WTC11 (cell line): ENCODE data around the gene ARPC1A. TPM values are rescaled to one million over a fixed set of nuclear protein-coding genes. Genes with fewer than 3 reads are reported as not detected.

Experiments used
- ATAC-seq: fragments of 200-7000 bp; cut with Tn5 transposase; 2 replicates; pipeline ENCODE4 v1.10.0; 2021; ENCODE audit warnings: mild to moderate bottlenecking, moderate library complexity
- CTCF ChIA-PET: fragments of 300-600 bp; sonication (Branson Sonifier 250); formaldehyde crosslinking; loops from one replicate; lab custom pipeline; 2021; ENCODE audit warnings: antibody characterized with exemption; lab: Charles Lee
- POLR2A ChIA-PET: fragments of 350-600 bp; sonication (Branson Sonifier 250); formaldehyde crosslinking; loops from one replicate; lab custom pipeline; 2021; ENCODE audit warnings: antibody characterized with exemption; lab: Charles Lee
- DNase-seq: peaks from one replicate; pipeline ENCODE4 v3.0.0; 2021; ENCODE audit warnings: low spot score
- H3K27ac Mint-ChIP-seq: 2 replicates; pipeline ENCODE4 v1.8.0; 2021; ENCODE audit warnings: mixed read lengths
- H3K27me3 Mint-ChIP-seq: 2 replicates; pipeline ENCODE4 v1.8.0; 2021; ENCODE audit warnings: low read depth, mild to moderate bottlenecking, moderate library complexity, mixed read lengths
- H3K36me3 Mint-ChIP-seq: 2 replicates; pipeline ENCODE4 v1.8.0; 2021; ENCODE audit warnings: mixed read lengths
- H3K4me1 Mint-ChIP-seq: 2 replicates; pipeline ENCODE4 v1.8.0; 2022; ENCODE audit warnings: mixed read lengths
- H3K4me3 Mint-ChIP-seq: 2 replicates; pipeline ENCODE4 v1.8.0; 2021; ENCODE audit warnings: mild to moderate bottlenecking, moderate library complexity, mixed read lengths
- H3K9me3 Mint-ChIP-seq: 2 replicates; pipeline ENCODE4 v1.8.0; 2021; ENCODE audit warnings: mixed read lengths
- ERG ChIP-seq: fragments of 250-450 bp; sonication (Bioruptor Pico); IDR thresholded peaks from 2 replicates; pipeline ENCODE4 v1.8.0; 2021; ENCODE audit warnings: mild to moderate bottlenecking
- HMGXB4 ChIP-seq: sonication (generic); formaldehyde crosslinking; IDR thresholded peaks from 2 replicates; pipeline ENCODE4 v1.8.1; 2023; ENCODE audit warnings: mild to moderate bottlenecking, moderate library complexity, missing genetic modification reagents
- JAZF1 ChIP-seq: fragments of 250-450 bp; sonication (Bioruptor Pico); IDR thresholded peaks from 2 replicates; pipeline ENCODE4 v1.9.0; 2021; ENCODE audit warnings: moderate library complexity, mild to moderate bottlenecking, inconsistent platforms
- MAX ChIP-seq: sonication (generic); formaldehyde crosslinking; IDR thresholded peaks from 2 replicates; pipeline ENCODE4 v1.8.0; 2022; ENCODE audit warnings: mild to moderate bottlenecking, missing genetic modification reagents
- NFATC4 ChIP-seq: fragments of 250-450 bp; sonication (Bioruptor Pico); IDR thresholded peaks from 2 replicates; pipeline ENCODE4 v1.9.0; 2021; ENCODE audit warnings: mild to moderate bottlenecking
- NR3C1 ChIP-seq: sonication (generic); formaldehyde crosslinking; conservative IDR thresholded peaks from 2 replicates; pipeline ENCODE4 v1.8.1; 2023; ENCODE audit warnings: low read depth, mild to moderate bottlenecking, missing genetic modification reagents
- PRDM15 ChIP-seq: sonication (generic); formaldehyde crosslinking; IDR thresholded peaks from 2 replicates; pipeline ENCODE4 v1.8.0; 2022; ENCODE audit warnings: missing genetic modification reagents
- PREB ChIP-seq: sonication (generic); formaldehyde crosslinking; IDR thresholded peaks from 2 replicates; pipeline ENCODE4 v1.8.1; 2022; ENCODE audit warnings: mild to moderate bottlenecking, missing genetic modification reagents, moderate library complexity, borderline replicate concordance
- PRRX2 ChIP-seq: fragments of 250-450 bp; sonication (Bioruptor Pico); IDR thresholded peaks from 2 replicates; pipeline ENCODE4 v1.8.0; 2021; ENCODE audit warnings: mild to moderate bottlenecking
- SMAD4 ChIP-seq: sonication (generic); formaldehyde crosslinking; IDR thresholded peaks from 2 replicates; pipeline ENCODE4 v1.8.0; 2022; ENCODE audit warnings: mild to moderate bottlenecking, missing genetic modification reagents
- SOX15 ChIP-seq: fragments of 250-450 bp; sonication (Bioruptor Pico); IDR thresholded peaks from 2 replicates; pipeline ENCODE4 v1.9.0; 2021; ENCODE audit warnings: mild to moderate bottlenecking
- TCF7 ChIP-seq: sonication (generic); formaldehyde crosslinking; IDR thresholded peaks from 2 replicates; pipeline ENCODE4 v1.8.0; 2022; ENCODE audit warnings: mild to moderate bottlenecking, low read depth, missing genetic modification reagents, moderate library complexity
- TEAD4 ChIP-seq: sonication (generic); formaldehyde crosslinking; IDR thresholded peaks from 2 replicates; pipeline ENCODE4 v1.8.0; 2022; ENCODE audit warnings: mild to moderate bottlenecking, missing genetic modification reagents
- TP53 ChIP-seq: sonication (generic); formaldehyde crosslinking; IDR thresholded peaks from 2 replicates; pipeline ENCODE4 v1.8.1; 2023; ENCODE audit warnings: mild to moderate bottlenecking, missing genetic modification reagents
- ZNF138 ChIP-seq: sonication (generic); formaldehyde crosslinking; conservative IDR thresholded peaks from 2 replicates; pipeline ENCODE4 v1.8.1; 2022; ENCODE audit warnings: mild to moderate bottlenecking, moderate library complexity, missing genetic modification reagents
- ZNF425 ChIP-seq: fragments of 250-450 bp; sonication (Bioruptor Pico); conservative IDR thresholded peaks from 2 replicates; pipeline ENCODE4 v1.9.0; 2021; ENCODE audit warnings: mild to moderate bottlenecking
- ZNF671 ChIP-seq: fragments of 250-450 bp; sonication (Bioruptor Pico); IDR thresholded peaks from 2 replicates; pipeline ENCODE4 v1.8.0; 2021; ENCODE audit warnings: mild to moderate bottlenecking
- total RNA-seq: library from RNA; stranded (reverse); gene quantifications from 3 replicates; pipeline ENCODE4 v1.2.3, GENCODE V29; 2021
- TF ChIP-seq, protein P1 (sequence below): sonication (generic); formaldehyde crosslinking; IDR thresholded peaks from 2 replicates; pipeline ENCODE4 v1.8.0; 2022; ENCODE audit warnings: mild to moderate bottlenecking, missing genetic modification reagents
- TF ChIP-seq, protein P2 (sequence below): fragments of 250-450 bp; sonication (Bioruptor Pico); IDR thresholded peaks from 2 replicates; pipeline ENCODE4 v1.9.0; 2021; ENCODE audit warnings: mild to moderate bottlenecking

ARPC1A gene
- total RNA-seq, 1 experiment from 2014 or later = 149 TPM

GRCh38 chr7:99383791-99384370 is 58.2 kb downstream of the ARPC1A start (continued):
- TF ChIP-seq PREB (CRISPR knock-in tag) = no peak
- no peak for TF ChIP-seq ZNF425 (CRISPR knock-in tag)
- TF ChIP-seq, all 79 proteins: peak for 0

GRCh38 chr7:99384523-99384922 is 58.8 kb downstream of the ARPC1A start:
- ChIA-PET CTCF (no interaction called here), POLR2A (no interaction called here)
- no peak overlapping the region for H3K4me3 Mint-ChIP-seq
- no peak for DNase-seq
- ATAC-seq = no peak
- no peak for TF ChIP-seq TP53 (CRISPR knock-in tag)
- no peak for TF ChIP-seq NR3C1 (CRISPR knock-in tag)
- TF ChIP-seq MAX = no peak
- no peak for TF ChIP-seq PRDM15
- TF ChIP-seq NFATC4 (CRISPR knock-in tag) = no peak
- TF ChIP-seq ZNF138 (CRISPR knock-in tag) = no peak
- TF ChIP-seq HMGXB4 (CRISPR knock-in tag) = no peak
- TF ChIP-seq ZNF671 (CRISPR knock-in tag) = no peak
- TF ChIP-seq TEAD4 (CRISPR knock-in tag) = no peak
- no peak for TF ChIP-seq SMAD4 (CRISPR knock-in tag)
- TF ChIP-seq, protein P1, sequence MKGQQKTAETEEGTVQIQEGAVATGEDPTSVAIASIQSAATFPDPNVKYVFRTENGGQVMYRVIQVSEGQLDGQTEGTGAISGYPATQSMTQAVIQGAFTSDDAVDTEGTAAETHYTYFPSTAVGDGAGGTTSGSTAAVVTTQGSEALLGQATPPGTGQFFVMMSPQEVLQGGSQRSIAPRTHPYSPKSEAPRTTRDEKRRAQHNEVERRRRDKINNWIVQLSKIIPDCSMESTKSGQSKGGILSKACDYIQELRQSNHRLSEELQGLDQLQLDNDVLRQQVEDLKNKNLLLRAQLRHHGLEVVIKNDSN (CRISPR knock-in tag) = no peak
- TF ChIP-seq TCF7 (CRISPR knock-in tag) = no peak
- TF ChIP-seq JAZF1 (CRISPR knock-in tag) = no peak
- TF ChIP-seq, protein P2, sequence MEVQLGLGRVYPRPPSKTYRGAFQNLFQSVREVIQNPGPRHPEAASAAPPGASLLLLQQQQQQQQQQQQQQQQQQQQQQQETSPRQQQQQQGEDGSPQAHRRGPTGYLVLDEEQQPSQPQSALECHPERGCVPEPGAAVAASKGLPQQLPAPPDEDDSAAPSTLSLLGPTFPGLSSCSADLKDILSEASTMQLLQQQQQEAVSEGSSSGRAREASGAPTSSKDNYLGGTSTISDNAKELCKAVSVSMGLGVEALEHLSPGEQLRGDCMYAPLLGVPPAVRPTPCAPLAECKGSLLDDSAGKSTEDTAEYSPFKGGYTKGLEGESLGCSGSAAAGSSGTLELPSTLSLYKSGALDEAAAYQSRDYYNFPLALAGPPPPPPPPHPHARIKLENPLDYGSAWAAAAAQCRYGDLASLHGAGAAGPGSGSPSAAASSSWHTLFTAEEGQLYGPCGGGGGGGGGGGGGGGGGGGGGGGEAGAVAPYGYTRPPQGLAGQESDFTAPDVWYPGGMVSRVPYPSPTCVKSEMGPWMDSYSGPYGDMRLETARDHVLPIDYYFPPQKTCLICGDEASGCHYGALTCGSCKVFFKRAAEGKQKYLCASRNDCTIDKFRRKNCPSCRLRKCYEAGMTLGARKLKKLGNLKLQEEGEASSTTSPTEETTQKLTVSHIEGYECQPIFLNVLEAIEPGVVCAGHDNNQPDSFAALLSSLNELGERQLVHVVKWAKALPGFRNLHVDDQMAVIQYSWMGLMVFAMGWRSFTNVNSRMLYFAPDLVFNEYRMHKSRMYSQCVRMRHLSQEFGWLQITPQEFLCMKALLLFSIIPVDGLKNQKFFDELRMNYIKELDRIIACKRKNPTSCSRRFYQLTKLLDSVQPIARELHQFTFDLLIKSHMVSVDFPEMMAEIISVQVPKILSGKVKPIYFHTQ (CRISPR knock-in tag) = no peak
- TF ChIP-seq SOX15 (CRISPR knock-in tag) = no peak
- TF ChIP-seq PRRX2 (CRISPR knock-in tag) = no peak
- no peak for TF ChIP-seq ERG
- TF ChIP-seq PREB (CRISPR knock-in tag) = no peak
- TF ChIP-seq, all 79 proteins: peak for 0
- Mint-ChIP-seq H3K4me1 (peaks cover 6% of the 10 kb centered on the region), H3K9me3 (no peaks in the 10 kb centered on the region), H3K36me3 (peaks cover 18% of the 10 kb centered on the region), H3K27ac (no peak overlapping the region), H3K27me3 (no peaks in the 10 kb centered on the region)
